Astrocyte (in vitro differentiated cells and primary cell): Measurements from ENCODE around the gene RBMXL3. TPM values are rescaled to one million over a fixed set of nuclear protein-coding genes. Genes with fewer than 3 reads are reported as not detected.

Source experiments
- DNase-seq: peaks from one replicate; pipeline ENCODE4 v3.0.0-alpha.2; 2010; ENCODE audit warnings: low read depth
- FAIRE-seq: peaks from 2 replicates; lab custom pipeline; 2011; peaks lifted over from hg19 to GRCh38; lab: Jason Lieb, UNC
- H2AFZ ChIP-seq: 2 replicates; pipeline ENCODE4 v1.6.0; 2012; ENCODE audit warnings: low read depth, low read length, inconsistent platforms
- H3K27ac ChIP-seq: 2 replicates; pipeline ENCODE4 v1.5.1; 2011; ENCODE audit warnings: low read depth, low read length, inconsistent platforms
- H3K27me3 ChIP-seq: 2 replicates; pipeline ENCODE4 v1.6.0; 2011; ENCODE audit warnings: low read length, inconsistent platforms; ENCODE audit not compliant: insufficient read depth
- H3K36me3 ChIP-seq: 2 replicates; pipeline ENCODE4 v1.5.1; 2011; ENCODE audit warnings: low read length, inconsistent platforms; ENCODE audit not compliant: insufficient read depth
- H3K4me1 ChIP-seq: 2 replicates; pipeline ENCODE4 v1.5.1; 2011; ENCODE audit warnings: low read length, inconsistent platforms; ENCODE audit not compliant: insufficient read depth
- H3K4me2 ChIP-seq: 2 replicates; pipeline ENCODE4 v1.6.0; 2012; ENCODE audit warnings: low read length, inconsistent platforms
- H3K4me3 ChIP-seq: 2 replicates; pipeline ENCODE4 v1.5.1; 2011; ENCODE audit warnings: low read depth, mild to moderate bottlenecking, low read length, inconsistent platforms; ENCODE audit not compliant: insufficient read depth
- H3K79me2 ChIP-seq: 2 replicates; pipeline ENCODE4 v1.6.0; 2012; ENCODE audit warnings: mild to moderate bottlenecking, low read length, inconsistent platforms; ENCODE audit not compliant: insufficient read depth
- H3K9ac ChIP-seq: 2 replicates; pipeline ENCODE4 v1.6.0; 2012; ENCODE audit warnings: mild to moderate bottlenecking, low read length, inconsistent platforms
- H3K9me3 ChIP-seq: 2 replicates; pipeline ENCODE4 v1.5.1; 2012; ENCODE audit warnings: low read depth, mild to moderate bottlenecking, low read length, inconsistent platforms; ENCODE audit not compliant: insufficient read depth
- H4K20me1 ChIP-seq: 2 replicates; pipeline ENCODE4 v1.6.0; 2012; ENCODE audit warnings: low read length, inconsistent platforms; ENCODE audit not compliant: insufficient read depth
- H3K27ac Mint-ChIP-seq: one replicate; pipeline ENCODE4 v1.8.0; 2021; ENCODE audit warnings: mild to moderate bottlenecking, mixed read lengths; ENCODE audit not compliant: unreplicated experiment
- H3K27me3 Mint-ChIP-seq: one replicate; pipeline ENCODE4 v1.8.0; 2021; ENCODE audit warnings: low read depth, mixed read lengths; ENCODE audit not compliant: unreplicated experiment
- H3K36me3 Mint-ChIP-seq: one replicate; pipeline ENCODE4 v1.8.0; 2021; ENCODE audit warnings: low read depth, mixed read lengths; ENCODE audit not compliant: unreplicated experiment
- H3K4me1 Mint-ChIP-seq: one replicate; pipeline ENCODE4 v1.8.0; 2021; ENCODE audit warnings: low read depth, mixed read lengths; ENCODE audit not compliant: unreplicated experiment
- H3K4me3 Mint-ChIP-seq: one replicate; pipeline ENCODE4 v1.8.0; 2021; ENCODE audit warnings: mild to moderate bottlenecking, moderate library complexity, mixed read lengths; ENCODE audit not compliant: unreplicated experiment
- H3K9me3 Mint-ChIP-seq: one replicate; pipeline ENCODE4 v1.8.0; 2021; ENCODE audit warnings: mild to moderate bottlenecking, mixed read lengths; ENCODE audit not compliant: unreplicated experiment
- CTCF ChIP-seq: IDR thresholded peaks from 2 replicates; pipeline ENCODE4 v1.5.1; 2011; ENCODE audit warnings: low read depth, mild to moderate bottlenecking, inconsistent platforms, low read length, moderate library complexity; ENCODE audit not compliant: insufficient read depth
- EZH2 ChIP-seq: IDR thresholded peaks from 2 replicates; pipeline ENCODE4 v1.6.1; 2012; ENCODE audit warnings: mild to moderate bottlenecking, low read length, inconsistent platforms; ENCODE audit not compliant: insufficient read depth
- total RNA-seq: library from RNA; stranded (reverse); gene quantifications from 2 replicates; pipeline ENCODE4 v1.2.1, GENCODE V29; 2021

The RBMXL3 gene
- total RNA-seq, 1 donor from 2014 or later: not detected

GRCh38 chrX:115190636-115191489 lies 1.7 kb downstream of the RBMXL3 start:
- no peaks in the 10 kb centered on the region for H3K79me2 ChIP-seq
- no peaks in the 10 kb centered on the region for H3K27me3 ChIP-seq
- no peaks in the 10 kb centered on the region for H3K36me3 ChIP-seq
- Mint-ChIP-seq H3K36me3 (no peaks in the 10 kb centered on the region), H3K27me3 (no peaks in the 10 kb centered on the region), H3K27ac (no peak overlapping the region), H3K9me3 (no peaks in the 10 kb centered on the region), H3K4me3 (no peak overlapping the region), H3K4me1 (no peaks in the 10 kb centered on the region)
- no peaks in the 10 kb centered on the region for H3K4me1 ChIP-seq
- FAIRE-seq (no peak), DNase-seq (no peak)
- H4K20me1 ChIP-seq: no peaks in the 10 kb centered on the region
- H2AFZ ChIP-seq: no peak overlapping the region
- no peak overlapping the region for H3K27ac ChIP-seq
- TF ChIP-seq EZH2 (no peak), CTCF (no peak)
- no peak overlapping the region for H3K4me3 ChIP-seq
- no peaks in the 10 kb centered on the region for H3K9me3 ChIP-seq
- no peak overlapping the region for H3K4me2 ChIP-seq
- no peak overlapping the region for H3K9ac ChIP-seq

GRCh38 chrX:115191490-115192243 lies 2.5 kb downstream of the RBMXL3 start:
- DNase-seq (no peak), FAIRE-seq (no peak)

More at GRCh38 chrX:115191490-115192243, 2.5 kb downstream of the RBMXL3 start:
- peaks cover 3% of the 10 kb centered on the region for H3K79me2 ChIP-seq
- Mint-ChIP-seq H3K27ac (no peak overlapping the region), H3K4me3 (no peak overlapping the region), H3K27me3 (no peaks in the 10 kb centered on the region), H3K9me3 (no peaks in the 10 kb centered on the region), H3K4me1 (no peaks in the 10 kb centered on the region), H3K36me3 (no peaks in the 10 kb centered on the region)
- no peaks in the 10 kb centered on the region for H3K4me1 ChIP-seq
- no peak overlapping the region for H2AFZ ChIP-seq
- H3K4me3 ChIP-seq: no peak overlapping the region
- no peaks in the 10 kb centered on the region for H3K9me3 ChIP-seq
- no peak overlapping the region for H3K27ac ChIP-seq
- H3K4me2 ChIP-seq: no peak overlapping the region
- TF ChIP-seq EZH2: no peak
- TF ChIP-seq CTCF: no peak
- peaks cover 6% of the 10 kb centered on the region for H4K20me1 ChIP-seq
- no peaks in the 10 kb centered on the region for H3K27me3 ChIP-seq
- no peaks in the 10 kb centered on the region for H3K36me3 ChIP-seq
- no peak overlapping the region for H3K9ac ChIP-seq
